Measurements from ENCODE around the gene LEP. TPM values are rescaled to one million over a fixed set of nuclear protein-coding genes. Genes with fewer than 3 reads are reported as not detected.

LEP gene
- polyA plus RNA-seq, 2 of the 4 experiments (the other 2 are of a cell fraction), result not detected

- ATAC-seq (peak in 1 of 2 experiments; percentile 38; a peak in 3 of 6 replicates), FAIRE-seq (no peak), DNase-seq (ENCODE audit: low read depth in 1 of 2, low spot score in 1 of 2) (no peak)
- 19% methylated on average over 3 of the region's 3 CpGs for WGBS (ENCODE audit: missing lambda C conversion rate)
- CTCF ChIA-PET, result interaction anchor here (0.6 to 8.7 kb wide), 61 partner anchors 10 to 859 kb away, joined by 3 to 202 read pairs (median 6); partner anchors contain the start of gene ARF5
- Histone ChIP-seq H3K4me2 (no peak overlapping the region), H3K4me3 (no peak overlapping the region), H3K27ac (no peak overlapping the region), H3K4me1 (no peaks in the 10 kb centered on the region), H3K9me3 (no peaks in the 10 kb centered on the region)
- TF ChIP-seq EHF (CRISPR knock-in tag; IDR thresholded peaks at IDR 0.05), result no peak
- no peak for TF ChIP-seq RCOR1 (IDR thresholded peaks at IDR 0.05; ENCODE audit: low read depth, low read length)
- TF ChIP-seq POLR2A (IDR thresholded peaks at IDR 0.05; ENCODE audit: low read length), result no peak
- TF ChIP-seq HMGXB4 (CRISPR knock-in tag; IDR thresholded peaks at IDR 0.05; ENCODE audit: borderline replicate concordance), result no peak
- TF ChIP-seq MYC (IDR thresholded peaks at IDR 0.05; ENCODE audit: borderline replicate concordance, low read length), result no peak
- TF ChIP-seq BCL3 (IDR thresholded peaks at IDR 0.05), result no peak
- POLR2A ChIA-PET, result interaction anchor here (0.7 to 1.0 kb wide), 3 partner anchors 19 to 502 kb away, joined by 3 to 4 read pairs (median 3); no protein-coding TSS in a partner anchor
Observed at GRCh38 chr7:128210036-128210347, 31.1 kb upstream of the LEP start.

- 59% methylated on average over 19 of the region's 19 CpGs for WGBS (ENCODE audit: missing lambda C conversion rate)
- no peak for FAIRE-seq
- H3K9me3 ChIP-seq, result no peaks in the 10 kb centered on the region
- H3K4me3 ChIP-seq, result no peak overlapping the region
- POLR2A ChIA-PET, result no interaction called here
- H3K4me1 ChIP-seq, result no peaks in the 10 kb centered on the region
- H3K27ac ChIP-seq, result no peak overlapping the region
- CTCF ChIA-PET, result interaction anchor here (1.1 to 8.7 kb wide), 23 partner anchors 9 to 863 kb away, joined by 3 to 202 read pairs (median 9); partner anchors contain the start of gene ARF5
- no peak for ATAC-seq
- no peak for DNase-seq (ENCODE audit: low read depth in 1 of 2, low spot score in 1 of 2)
- no peak overlapping the region for H3K4me2 ChIP-seq
- no peak for TF ChIP-seq ELK1 (IDR thresholded peaks at IDR 0.05; ENCODE audit: low read depth, low read length)
- no peak for TF ChIP-seq CBX2 (IDR thresholded peaks at IDR 0.05; ENCODE audit: borderline replicate concordance, low read depth)
- TF ChIP-seq CHD2 (IDR thresholded peaks at IDR 0.05; ENCODE audit: low read length, partially characterized antibody), result no peak
- no peak for TF ChIP-seq POLR2AphosphoS2 (conservative IDR thresholded peaks at IDR 0.05; ENCODE audit: low read length)
- no peak for TF ChIP-seq USF2 (IDR thresholded peaks at IDR 0.05)
- no peak for TF ChIP-seq JUN (IDR thresholded peaks at IDR 0.05)
- no peak for TF ChIP-seq NFE2L2 (conservative IDR thresholded peaks at IDR 0.05; ENCODE audit: low read length)
Observed at GRCh38 chr7:128210590-128211570, 30.2 kb upstream of the LEP start.

GRCh38 chr7:128211626-128212025 is 29.5 kb upstream of the LEP start:
- H3K9me3 ChIP-seq, result no peaks in the 10 kb centered on the region
- no peak overlapping the region for H3K4me2 ChIP-seq
- no peaks in the 10 kb centered on the region for H3K4me1 ChIP-seq
- no peak for TF ChIP-seq CEBPB (IDR thresholded peaks at IDR 0.05)
- TF ChIP-seq RARB (CRISPR knock-in tag; IDR thresholded peaks at IDR 0.05), result no peak
- no peak for TF ChIP-seq HES2 (IDR thresholded peaks at IDR 0.05)
- no peak for TF ChIP-seq ESRRA (IDR thresholded peaks at IDR 0.05; ENCODE audit: borderline replicate concordance, low read length)
- TF ChIP-seq ELK1 (IDR thresholded peaks at IDR 0.05; ENCODE audit: low read depth, low read length), result no peak
- TF ChIP-seq HOXB13 (CRISPR knock-in tag; IDR thresholded peaks at IDR 0.05; ENCODE audit: low read depth), result no peak
- no peak for TF ChIP-seq MAFK (IDR thresholded peaks at IDR 0.05; ENCODE audit: partially characterized antibody)
- TF ChIP-seq CBX8 (IDR thresholded peaks at IDR 0.05), result no peak
- no peak for TF ChIP-seq MAX (IDR thresholded peaks at IDR 0.05)
- no peak for TF ChIP-seq BCL3 (IDR thresholded peaks at IDR 0.05)
- no peak for TF ChIP-seq KDM5A (IDR thresholded peaks at IDR 0.05)
- no peak for TF ChIP-seq HOXA7 (CRISPR knock-in tag; IDR thresholded peaks at IDR 0.05)
- no peak for TF ChIP-seq NPAS2 (CRISPR knock-in tag; IDR thresholded peaks at IDR 0.05; ENCODE audit: borderline replicate concordance)
- H3K27ac ChIP-seq, result no peak overlapping the region
- ATAC-seq, result no peak
- no peak for FAIRE-seq
- CTCF ChIA-PET, result interaction anchor here (1.4 to 8.7 kb wide), 4 partner anchors 14 to 503 kb away, joined by 3 to 202 read pairs (median 77); no protein-coding TSS in a partner anchor
- no peak for DNase-seq (ENCODE audit: low read depth in 1 of 2, low spot score in 1 of 2)
- H3K4me3 ChIP-seq, result no peak overlapping the region
- POLR2A ChIA-PET, result no interaction called here
- WGBS (ENCODE audit: missing lambda C conversion rate), result 38% methylated on average over 4 of the region's 4 CpGs

All from A549 (cell line).